ENCODE measurements around the gene CTNND2.
"Not testable (repeated sequence)": the region's sequence is repeated elsewhere in the genome, so short reads cannot be mapped to it uniquely, and the experiment has no call there.

Gene CTNND2

DNA sequence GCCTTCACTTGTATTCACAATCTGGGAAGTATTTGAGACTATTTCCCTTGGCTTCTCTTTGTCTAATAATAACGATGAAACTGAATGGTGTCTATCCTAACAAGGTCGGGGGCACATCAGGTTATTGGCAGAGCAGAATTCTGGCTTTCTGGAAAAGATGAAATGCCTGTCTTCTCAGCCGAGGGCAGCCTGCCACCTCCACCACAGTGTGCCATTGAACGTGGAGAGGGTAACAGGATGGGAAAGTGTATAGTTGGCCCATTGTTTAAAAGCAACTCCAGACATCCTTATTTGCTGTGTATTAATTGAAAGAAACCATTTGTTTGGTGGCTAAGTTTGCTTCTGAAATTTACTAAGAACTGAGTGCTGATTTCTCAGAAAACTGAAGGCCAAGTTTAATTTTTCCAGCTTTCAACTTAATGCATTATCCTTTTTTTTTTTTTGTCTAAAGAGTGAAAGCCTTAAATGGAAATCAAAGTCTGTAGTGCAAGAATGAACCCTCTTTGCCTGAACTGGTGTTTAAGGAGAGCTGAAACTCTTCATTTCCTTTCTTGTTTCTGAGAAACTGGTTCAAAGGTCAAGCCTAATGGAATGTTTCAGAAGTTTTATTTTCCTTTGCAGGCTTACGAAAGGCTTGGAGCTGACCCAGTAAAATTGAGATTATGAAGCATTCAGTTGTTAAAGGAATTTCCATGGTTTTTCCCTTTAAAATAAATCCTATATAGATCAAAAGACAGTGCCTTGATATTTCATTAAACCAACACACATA, 579.5 kb downstream of the CTNND2 start:
- TF ChIP-seq, protein P1, sequence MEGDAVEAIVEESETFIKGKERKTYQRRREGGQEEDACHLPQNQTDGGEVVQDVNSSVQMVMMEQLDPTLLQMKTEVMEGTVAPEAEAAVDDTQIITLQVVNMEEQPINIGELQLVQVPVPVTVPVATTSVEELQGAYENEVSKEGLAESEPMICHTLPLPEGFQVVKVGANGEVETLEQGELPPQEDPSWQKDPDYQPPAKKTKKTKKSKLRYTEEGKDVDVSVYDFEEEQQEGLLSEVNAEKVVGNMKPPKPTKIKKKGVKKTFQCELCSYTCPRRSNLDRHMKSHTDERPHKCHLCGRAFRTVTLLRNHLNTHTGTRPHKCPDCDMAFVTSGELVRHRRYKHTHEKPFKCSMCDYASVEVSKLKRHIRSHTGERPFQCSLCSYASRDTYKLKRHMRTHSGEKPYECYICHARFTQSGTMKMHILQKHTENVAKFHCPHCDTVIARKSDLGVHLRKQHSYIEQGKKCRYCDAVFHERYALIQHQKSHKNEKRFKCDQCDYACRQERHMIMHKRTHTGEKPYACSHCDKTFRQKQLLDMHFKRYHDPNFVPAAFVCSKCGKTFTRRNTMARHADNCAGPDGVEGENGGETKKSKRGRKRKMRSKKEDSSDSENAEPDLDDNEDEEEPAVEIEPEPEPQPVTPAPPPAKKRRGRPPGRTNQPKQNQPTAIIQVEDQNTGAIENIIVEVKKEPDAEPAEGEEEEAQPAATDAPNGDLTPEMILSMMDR (conservative IDR thresholded peaks at IDR 0.05; ENCODE audit: low read depth, low read length), result no peak
- DNase-seq (ENCODE audit: low read depth), result no peak
- no peak overlapping the region for H3K4me3 ChIP-seq (ENCODE audit: low read depth, low read length)

DNA sequence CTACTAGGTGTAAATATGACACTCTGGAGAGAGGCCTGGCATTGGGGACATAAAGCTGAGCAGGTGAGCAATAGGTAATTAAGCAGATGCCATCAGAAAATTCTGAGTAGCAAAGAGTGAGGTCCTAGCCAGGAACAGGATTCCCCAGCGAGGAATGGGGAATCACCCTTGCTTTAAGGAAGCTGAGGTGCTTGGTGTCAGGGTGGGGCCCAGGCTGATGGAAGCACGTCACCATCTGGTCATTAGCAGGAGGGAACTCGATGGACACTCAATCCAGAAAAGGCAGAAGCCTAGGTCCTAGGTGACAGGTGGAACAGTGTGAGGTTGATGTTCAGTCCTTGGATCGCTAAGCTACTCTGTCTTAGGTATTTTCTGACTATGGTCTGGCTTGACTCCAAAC, 580.5 kb downstream of the CTNND2 start:
- no peak overlapping the region for H3K4me3 ChIP-seq (ENCODE audit: low read depth, low read length)
- TF ChIP-seq, protein P1 (conservative IDR thresholded peaks at IDR 0.05; ENCODE audit: low read depth, low read length), result no peak
- no peak for DNase-seq (ENCODE audit: low read depth)

DNA sequence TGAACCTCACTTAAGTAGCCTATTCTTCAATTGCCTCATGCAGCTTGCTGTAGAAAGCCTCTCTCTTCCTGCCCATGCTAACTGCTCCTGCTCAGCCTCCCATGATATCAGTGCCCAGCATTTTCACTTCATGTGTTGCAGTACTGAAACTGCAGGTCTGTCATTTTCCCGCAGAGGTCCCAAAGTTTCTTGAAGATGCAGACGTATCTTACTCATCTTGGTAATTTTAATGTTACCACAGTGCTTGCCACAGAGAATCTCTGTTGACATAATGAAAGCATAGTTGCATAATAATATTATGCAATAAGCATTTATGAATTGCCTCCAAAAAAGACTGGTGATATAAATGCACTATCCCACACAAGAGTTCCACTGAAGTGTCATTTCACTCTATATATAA, 582.1 kb downstream of the CTNND2 start:
- DNase-seq (ENCODE audit: low read depth), result no peak
- TF ChIP-seq, protein P1 (conservative IDR thresholded peaks at IDR 0.05; ENCODE audit: low read depth, low read length), result no peak
- no peak overlapping the region for H3K4me3 ChIP-seq (ENCODE audit: low read depth, low read length)

DNA sequence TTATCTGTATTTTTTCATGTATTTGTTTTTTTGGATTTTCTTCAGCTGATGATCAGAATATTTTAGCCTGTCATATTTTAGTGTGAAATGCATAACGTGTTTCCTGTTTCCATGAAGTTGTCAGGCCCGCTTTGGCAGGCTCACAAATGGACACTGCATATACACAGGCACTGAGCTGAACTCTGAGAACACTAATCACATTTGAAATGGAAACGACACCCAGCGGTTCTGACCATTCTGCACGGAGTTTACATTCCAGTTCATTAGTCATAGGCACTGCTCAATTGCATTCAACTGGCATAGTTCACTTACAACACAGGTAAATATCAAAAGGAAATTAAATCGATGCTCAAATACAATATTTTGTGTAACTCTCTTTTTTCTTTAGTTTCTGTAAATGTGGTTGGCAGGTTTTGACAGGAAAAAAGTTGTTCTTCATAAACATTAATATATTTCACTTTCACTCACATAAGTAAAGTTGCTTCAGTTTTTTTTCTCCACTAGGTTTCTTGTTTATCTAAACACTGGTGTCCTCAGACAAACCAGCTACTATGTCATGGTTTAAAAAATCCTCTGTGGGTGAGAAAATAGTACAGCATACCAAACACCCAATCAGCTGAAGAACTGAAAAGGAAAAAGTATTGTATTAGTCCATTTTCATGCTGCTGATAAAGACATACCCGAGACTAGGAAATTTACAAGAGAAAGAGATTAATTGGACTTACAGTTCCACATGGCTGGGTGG, 584.2 kb downstream of the CTNND2 start:
- peak; percentile 5 for DNase-seq (ENCODE audit: low read depth)
- TF ChIP-seq, protein P1 (conservative IDR thresholded peaks at IDR 0.05; ENCODE audit: low read depth, low read length), result no peak

DNA sequence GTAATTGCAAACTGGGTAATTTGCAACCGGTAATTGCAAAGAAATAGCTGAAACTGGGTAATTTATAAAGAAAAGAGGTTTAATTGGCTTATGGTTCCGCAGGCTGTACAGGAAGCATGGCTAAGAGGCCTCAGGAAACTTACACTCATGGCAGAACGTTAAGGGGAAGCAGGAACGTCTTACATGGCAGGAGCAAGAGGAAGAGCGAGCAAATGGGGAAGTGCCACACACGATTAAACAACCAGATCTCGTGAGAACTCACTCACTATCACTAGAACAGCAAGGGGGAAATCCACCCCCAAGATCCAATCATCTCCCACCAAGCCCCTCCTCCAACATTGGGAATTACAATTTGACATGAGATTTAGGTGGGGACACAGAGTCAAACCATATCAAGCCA, 590.6 kb downstream of the CTNND2 start:
- not testable (repeated sequence) for DNase-seq (ENCODE audit: low read depth); H3K4me3 ChIP-seq (ENCODE audit: low read depth, low read length)

More for the DNA sequence above, 584.2 kb downstream of the CTNND2 start:
- no peak overlapping the region for H3K4me3 ChIP-seq (ENCODE audit: low read depth, low read length)

DNA sequence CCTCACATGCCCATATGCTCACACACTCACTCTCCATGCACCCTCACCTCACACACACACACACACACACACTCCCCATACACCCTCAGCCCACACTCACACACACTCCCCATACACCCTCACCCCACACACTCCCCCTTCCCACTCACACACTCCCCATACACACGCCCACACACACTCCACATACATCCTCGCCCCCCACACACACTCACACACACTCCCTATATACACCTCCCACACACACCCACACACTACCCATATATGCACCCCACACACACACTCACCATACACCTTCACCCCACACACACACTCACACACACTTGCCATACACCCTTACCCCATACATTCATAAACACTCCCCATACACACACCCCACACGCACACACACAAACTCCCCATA, 592.5 kb downstream of the CTNND2 start:
- DNase-seq (ENCODE audit: low read depth), result no peak
- TF ChIP-seq, protein P1 (conservative IDR thresholded peaks at IDR 0.05; ENCODE audit: low read depth, low read length), result no peak

DNA sequence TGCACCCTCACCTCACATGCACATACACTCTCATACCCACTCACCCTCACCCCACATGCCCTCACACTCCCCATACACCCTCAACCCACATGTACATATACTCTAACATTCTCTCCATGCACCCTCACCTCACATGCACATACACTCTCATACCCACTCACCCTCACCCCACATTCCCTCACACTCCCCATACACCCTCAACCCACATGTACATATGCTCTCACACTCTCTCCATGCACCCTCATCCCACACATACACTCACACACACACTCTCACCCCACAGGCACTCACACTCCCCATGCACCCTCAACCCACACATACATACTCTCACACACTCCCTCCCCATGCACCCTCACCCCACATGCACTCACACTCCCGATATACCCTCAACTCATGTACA, 593.0 kb downstream of the CTNND2 start:
- TF ChIP-seq, protein P1 (conservative IDR thresholded peaks at IDR 0.05; ENCODE audit: low read depth, low read length), result no peak
- no peak overlapping the region for H3K4me3 ChIP-seq (ENCODE audit: low read depth, low read length)
- no peak for DNase-seq (ENCODE audit: low read depth)

More for the DNA sequence above, 592.5 kb downstream of the CTNND2 start:
- H3K4me3 ChIP-seq (ENCODE audit: low read depth, low read length), result no peak overlapping the region
